TTC549 (cell line): ENCODE data around the gene INAVA.
A peak's percentile ranks its signal among the peaks of the same experiment; 100 is the strongest.
"Not testable (repeated sequence)": the region's sequence is repeated elsewhere in the genome, so short reads cannot be mapped to it uniquely, and the experiment has no call there.

ENCODE experiments used
- FAIRE-seq: peaks from 2 replicates; lab custom pipeline; 2012; peaks lifted over from hg19 to GRCh38; lab: Jason Lieb, UNC

The INAVA gene

DNA sequence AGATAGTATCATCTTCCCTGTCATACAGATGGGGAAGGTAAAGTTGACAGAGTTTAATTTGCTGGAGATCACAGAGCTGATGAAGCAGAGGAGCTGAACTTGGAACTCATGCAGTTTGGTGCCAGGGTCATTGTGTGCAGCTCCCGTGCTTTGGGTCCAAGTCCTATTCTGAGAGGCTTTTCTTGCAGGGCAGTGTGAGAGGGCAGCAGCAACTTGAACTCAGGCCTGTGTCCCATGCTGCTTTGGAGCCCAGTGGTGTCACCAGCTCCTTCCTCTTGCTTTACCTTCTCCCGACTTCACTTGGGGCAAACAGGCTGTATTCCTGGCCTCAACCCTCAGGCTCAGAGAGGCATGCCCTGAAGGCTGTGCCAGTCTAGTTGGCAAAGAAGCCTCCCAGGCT is 24.7 kb downstream of the INAVA start:
- no peak for FAIRE-seq

DNA sequence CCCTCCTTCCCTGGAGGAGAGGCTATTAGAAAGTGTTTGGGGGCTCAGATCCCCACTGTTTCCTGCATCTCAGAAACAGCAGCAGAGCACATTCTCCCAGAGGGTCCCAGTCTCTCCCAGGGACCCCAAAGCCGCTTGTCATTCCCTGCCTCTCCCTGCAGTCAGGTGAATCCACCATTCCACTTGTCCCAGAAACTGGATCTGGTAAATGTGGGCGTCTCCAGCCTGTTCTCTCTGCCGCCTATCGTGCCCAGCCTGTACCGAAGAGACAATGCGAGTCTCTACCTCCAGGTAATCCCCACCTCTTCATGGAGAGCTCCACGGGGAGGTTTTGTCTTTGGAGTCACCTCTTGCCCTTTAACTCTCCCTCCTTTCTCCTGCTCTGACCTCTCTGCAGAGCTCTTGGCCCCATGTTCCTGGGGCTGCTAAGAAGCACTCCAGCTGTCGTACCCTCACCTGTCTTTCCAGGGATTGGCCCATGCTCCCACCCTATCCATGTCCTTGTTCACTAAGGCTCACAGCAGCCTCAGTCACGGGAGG is 26.9 kb downstream of the INAVA start:
- no peak for FAIRE-seq

DNA sequence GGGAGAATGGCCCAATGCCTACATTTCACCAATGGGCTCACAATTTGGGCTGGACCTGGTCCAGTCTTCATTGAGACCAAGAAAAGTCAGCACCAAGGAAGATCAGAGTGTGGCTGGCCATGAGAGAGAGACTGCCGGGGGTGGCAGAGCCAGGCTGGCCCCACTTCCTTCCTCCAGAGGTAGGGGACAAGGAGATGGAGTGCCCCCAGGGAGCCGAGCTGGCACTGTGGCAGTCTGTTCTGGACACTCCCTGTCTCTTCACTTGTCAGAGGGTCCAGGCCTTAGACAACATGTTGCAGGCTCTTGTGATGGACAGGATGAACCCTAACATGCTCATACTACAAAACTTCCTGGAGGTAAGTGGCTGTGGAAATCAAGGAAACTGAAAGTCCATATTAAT is 27.7 kb downstream of the INAVA start:
- FAIRE-seq, result no peak

DNA sequence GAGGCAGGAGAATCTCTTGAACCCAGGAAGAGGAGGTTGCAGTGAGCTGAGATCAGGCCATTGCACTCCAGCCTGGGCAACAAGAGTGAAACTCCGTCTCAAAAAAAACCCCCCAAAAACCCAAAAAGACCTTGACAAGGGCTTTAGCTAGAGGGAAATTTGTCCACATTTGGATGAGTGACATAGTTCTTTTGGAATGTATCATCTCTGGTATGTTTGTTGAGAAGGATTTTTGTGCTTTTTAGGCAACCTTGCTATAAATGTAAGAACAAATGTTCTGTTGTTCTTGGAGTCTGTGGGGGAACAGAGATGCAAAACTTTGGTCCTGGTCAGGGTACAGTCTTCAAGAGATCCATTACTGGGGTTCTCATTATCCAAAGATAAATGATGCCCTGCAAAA is 28.9 kb downstream of the INAVA start:
- FAIRE-seq, result no peak

DNA sequence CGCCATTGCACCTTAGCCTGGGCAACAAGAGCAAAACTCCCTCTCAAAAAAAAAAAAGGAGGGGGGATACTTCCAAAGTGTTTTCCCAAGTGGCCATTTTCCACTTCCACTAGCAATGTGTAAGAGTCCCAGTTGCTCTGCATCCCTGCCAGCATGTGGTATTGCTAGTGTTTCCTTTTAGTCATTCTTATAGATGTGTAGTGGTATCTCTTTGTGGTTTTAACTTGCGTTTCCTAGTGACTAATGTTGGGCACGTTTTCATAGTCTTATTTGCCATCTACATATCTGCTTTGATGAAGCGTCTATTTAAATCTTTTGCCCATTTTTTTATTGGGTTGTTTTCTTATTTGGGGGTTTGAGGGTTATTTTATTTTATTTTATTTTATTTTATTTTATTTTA is 31.1 kb downstream of the INAVA start:
- peak; percentile 34 for FAIRE-seq

DNA sequence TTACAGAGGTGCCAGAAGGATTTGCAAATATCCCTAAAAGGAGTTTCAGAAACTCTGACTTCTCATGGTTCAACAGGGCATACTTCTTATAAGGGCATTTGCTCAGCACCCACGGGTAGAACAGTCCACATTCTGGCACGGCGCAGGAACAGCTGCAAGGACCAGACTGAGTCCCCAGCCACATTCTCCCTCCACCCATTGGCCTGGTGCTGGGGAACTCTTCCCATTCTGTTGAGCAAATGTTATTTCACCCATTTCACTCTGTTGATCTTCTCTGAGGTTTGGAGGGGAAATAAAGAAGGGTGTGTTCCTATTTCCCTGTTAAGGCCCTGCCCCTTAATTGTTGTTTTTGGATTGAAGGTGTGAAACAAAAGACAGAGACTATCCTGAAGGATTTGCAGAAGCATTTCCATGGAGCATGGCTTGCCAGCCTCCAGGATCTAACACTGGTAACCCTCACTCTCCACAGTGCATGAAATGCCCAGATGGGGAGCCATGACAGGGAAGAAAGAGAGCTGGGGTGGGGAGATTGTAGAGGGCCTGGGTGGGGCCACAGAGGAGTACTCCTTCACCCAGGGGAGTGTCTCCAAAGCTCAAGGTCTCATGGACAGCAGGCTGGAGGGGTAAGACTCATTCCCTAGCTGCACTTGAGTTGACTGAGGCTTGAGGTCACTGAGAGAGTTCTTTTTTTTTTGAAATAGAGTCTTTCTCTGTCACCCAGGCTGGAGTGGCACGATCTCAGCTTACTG is 35.0 kb downstream of the INAVA start:
- no peak for FAIRE-seq

DNA sequence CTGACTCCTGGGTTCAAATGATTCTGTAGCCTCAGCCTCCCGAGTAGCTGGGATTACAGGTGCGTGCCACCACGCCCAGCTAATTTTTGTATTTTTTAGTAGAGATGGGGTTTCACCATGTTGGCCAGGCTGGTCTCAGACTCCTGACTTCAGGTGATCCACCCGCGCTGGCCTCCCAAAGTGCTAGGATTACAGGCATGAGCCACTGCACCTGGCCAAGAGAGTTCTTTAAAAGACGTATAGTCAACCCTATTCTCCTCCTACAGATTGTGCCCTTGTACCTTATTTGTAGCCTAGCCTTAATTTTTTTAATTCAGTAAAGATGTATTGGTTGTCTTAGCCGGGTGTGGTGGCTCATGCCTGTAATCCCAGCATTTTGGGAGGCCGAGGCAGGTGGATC is 35.6 kb downstream of the INAVA start:
- FAIRE-seq, result not testable (repeated sequence)

DNA sequence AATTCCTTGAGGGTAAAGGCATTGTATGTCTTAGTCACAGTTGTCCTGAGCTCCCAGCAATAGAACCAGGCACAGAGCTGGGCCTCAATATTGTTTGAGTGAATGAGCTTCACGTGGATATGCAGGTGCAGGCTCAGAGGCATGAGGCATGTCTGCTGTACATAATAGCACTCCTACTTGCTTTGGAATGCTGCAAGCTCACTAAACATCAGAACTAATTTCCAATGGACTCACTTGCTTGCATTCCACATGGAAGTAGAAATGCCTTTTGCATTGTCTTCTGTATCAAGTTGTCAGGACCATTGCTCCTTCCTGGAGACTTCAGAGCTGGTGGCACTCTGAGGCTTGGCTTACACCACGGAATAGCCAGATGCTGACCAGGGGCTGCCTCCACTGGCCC is 37.1 kb downstream of the INAVA start:
- FAIRE-seq, result no peak

DNA sequence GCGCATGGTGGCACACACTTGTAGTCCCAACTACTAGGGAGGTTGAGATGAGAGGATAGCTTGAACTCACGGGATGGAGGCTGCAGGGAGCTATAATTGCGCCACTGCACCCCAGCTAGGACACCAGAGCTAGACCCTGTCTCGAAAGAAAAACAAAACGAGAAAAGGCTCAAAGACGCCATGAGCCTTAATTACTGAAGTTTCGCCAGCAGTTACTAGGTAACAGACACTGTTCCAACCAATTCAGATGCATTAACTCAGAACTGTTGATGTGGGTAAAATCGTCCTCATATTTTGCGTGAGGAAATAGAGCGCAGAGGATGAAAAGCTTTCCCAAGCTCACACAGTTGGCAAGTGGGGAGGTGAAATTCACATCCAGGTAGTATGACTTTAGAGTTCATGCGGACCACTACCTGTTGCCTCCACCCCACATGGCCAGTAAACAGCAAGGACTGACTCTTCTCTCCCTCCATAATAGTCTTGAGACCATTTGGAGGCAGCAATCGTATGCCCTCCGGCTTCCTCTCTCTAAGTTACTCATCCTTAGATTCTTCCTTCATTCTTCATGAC is 40.1 kb downstream of the INAVA start:
- no peak for FAIRE-seq

DNA sequence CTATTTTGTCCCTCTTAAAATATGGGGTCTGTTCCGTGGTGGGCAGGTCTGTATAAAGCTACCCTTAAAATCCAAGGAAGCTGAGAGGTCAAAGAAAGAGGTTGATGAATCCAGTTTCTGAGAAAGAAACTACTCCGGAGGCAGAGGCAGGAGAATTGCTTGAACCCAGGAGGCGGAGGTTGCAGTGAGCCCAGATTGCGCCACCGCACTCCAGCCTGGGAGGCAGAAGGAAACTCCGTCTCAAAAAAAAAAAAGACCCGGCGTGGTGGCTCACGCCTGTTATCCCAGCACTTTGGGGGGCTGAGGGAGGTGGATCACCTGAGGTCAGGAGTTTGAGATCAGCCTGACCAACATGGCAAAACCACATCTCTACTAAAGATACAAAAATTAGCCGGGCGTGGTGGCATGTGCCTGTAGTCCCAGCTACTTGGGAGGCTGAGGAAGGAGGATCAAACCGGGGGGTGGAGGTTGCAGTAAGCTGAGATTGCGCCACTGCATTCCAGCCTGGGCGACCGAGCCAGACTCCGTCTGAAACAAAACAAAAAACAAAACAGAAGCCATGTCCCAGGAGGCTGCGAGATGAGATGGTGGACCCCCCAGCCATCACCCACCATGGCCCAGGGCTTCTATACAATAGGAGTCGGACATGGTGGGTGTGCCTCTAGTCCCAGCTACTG is 40.7 kb downstream of the INAVA start:
- not testable (repeated sequence) for FAIRE-seq

DNA sequence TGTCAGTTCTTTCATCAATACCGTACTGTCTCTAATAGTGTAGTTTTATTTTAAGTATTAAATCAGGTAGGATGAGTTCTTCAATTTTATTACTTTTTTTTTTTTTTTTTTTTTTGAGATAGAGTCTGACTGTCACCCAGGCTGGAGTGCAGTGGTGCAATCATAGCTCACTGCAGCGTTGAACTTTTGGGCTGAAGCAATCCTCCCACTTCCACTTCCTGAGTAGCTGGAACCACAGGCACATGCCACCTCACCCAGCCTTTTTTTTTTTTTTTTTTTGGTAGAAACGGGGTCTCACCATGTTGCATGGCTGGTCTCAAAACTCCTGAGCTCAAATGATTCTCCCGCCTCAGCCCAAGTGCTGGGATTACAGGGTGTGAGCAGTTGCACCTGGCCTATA is 44.3 kb downstream of the INAVA start:
- FAIRE-seq, result no peak

DNA sequence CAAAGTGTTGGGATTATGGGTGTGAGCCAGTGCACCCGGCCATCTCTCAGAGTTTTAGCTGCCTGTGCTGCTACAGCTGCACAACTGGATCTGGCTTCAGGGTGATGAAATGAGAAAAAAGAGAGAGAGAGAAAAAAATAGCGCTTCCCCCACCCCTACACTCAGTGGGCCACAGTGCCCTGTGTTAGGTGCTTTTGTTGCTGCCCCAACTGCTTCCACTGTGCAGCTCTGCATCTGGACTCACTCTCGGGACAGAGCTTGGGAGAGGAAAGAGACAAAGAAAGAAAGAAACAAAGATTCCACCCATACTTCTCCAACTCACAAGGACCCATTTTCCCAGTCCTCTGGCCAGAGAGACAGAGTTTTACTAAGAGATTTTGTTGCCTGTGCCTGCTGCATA is 50.4 kb downstream of the INAVA start:
- no peak for FAIRE-seq

DNA sequence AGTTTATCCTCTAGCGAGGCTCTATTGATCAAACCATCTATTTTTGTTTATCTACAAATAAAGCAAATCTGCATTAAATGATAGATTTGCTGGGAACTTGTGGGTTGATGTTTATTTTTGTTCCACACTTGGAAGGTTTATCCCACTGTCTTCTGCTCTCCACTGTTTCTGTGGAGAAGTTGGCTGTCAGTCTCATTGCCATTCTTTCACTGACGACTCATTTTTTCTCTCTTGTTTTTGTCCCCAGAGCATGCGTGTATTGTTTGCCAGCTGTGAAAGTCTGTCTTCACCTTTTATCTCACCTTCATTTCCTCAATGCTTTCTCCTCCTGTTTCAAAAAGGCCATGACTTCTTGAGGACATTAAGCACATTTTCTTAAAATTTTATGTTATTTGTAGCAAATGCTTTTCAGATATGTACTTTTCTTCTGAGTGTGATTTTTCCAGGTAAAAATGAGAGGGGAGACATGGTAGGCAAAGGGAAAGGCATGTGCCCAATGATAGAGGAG is 52.4 kb downstream of the INAVA start:
- FAIRE-seq, result no peak

DNA sequence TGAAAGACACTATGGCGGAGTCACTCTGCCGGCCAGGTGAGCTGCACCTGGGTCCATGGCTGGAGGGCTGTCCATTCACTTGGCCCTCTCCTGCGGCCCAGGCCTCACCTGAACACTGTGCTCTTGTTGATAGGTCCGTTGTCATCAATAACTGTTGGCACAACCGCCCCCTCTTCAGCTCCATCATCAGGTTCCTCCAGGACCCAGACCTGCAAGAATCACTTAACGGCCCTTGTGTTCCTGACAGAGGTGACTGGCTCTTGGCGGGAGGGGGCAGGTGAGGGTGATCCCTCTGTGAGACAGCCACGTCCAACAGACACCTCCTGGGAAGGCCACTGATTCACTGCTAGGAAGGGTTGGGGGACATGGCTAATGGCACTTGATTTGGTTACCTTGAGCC is 54.9 kb downstream of the INAVA start:
- no peak for FAIRE-seq

DNA sequence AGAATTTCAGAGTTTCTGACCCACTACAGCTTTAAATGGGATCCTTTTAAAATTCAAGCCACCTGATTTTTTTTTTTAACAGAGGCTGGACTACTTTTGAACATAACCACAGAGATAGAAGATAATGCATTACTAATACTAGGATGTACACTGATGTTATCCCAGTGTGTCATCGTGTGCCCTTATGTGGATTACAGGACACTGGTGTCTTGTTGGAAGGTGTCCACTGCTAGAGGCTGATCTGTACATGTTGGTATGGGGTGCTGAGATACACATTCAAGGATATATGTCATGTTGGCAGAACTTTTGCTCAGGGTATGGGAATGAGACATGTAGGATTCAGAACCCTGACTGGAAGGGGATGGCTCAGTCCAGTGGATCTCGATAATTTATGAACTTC is 56.3 kb downstream of the INAVA start:
- no peak for FAIRE-seq

DNA sequence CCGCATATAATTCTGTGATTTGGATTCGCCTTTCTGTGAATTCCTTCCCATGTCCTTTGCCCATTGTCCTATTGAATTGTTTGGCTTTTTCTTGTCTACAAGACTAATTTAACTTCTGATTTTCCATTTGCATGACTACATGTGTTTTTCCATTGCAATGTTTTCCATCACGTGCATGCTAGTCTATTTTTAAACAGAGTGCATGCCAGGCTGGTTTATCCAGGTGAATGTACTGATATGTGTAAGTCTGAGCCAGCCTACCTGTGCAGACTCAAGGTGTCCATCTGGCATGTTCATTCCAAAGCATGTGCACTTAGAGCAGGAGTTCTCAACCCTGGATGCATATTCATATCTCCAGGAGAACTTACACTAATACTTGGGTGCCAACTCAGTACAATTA is 59.7 kb downstream of the INAVA start:
- no peak for FAIRE-seq

DNA sequence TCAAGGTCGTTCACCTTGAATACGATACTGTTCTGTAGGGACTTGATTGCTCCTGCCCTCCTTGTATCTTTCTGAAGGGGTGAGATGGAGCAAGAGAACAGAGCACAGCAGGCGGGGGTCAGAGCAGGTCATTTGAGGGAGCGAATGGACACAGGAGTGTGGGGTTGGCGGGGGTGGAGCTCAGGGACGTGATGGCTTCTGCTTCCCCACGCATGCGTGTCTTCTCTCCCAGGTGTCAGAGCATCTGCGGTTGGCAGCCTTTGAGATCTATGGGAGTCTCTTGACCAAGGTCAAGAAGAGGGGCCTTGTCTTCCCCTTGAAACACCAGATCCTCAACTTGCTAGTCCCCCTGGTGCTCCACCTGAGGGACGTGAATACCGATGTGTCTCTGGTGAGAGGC is 63.9 kb downstream of the INAVA start:
- FAIRE-seq, result no peak

DNA sequence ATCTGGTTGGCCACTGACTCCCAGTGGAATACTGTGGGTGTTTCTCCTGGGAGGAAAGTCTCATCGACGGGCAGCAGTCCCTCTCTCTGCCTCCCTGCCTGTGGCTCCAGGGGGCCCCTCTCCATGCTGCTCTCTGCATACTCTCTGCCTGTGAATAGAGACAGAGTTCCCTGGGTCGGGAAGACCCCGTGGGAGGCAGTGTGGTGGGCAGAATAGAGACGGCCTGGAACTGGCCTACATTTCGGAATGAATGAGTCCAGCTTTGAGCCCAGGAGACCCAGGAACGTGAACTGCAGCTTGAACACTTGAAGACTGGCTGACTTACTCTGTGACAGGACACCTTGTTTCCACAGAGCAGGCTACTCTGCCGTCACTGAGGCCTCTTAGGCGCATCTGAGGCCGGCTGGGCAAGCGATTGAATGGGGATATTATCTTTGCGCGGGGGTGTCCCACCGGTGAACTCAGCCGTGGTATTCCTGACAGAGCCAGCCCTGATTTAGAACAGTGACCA is 64.8 kb downstream of the INAVA start:
- FAIRE-seq, result no peak

DNA sequence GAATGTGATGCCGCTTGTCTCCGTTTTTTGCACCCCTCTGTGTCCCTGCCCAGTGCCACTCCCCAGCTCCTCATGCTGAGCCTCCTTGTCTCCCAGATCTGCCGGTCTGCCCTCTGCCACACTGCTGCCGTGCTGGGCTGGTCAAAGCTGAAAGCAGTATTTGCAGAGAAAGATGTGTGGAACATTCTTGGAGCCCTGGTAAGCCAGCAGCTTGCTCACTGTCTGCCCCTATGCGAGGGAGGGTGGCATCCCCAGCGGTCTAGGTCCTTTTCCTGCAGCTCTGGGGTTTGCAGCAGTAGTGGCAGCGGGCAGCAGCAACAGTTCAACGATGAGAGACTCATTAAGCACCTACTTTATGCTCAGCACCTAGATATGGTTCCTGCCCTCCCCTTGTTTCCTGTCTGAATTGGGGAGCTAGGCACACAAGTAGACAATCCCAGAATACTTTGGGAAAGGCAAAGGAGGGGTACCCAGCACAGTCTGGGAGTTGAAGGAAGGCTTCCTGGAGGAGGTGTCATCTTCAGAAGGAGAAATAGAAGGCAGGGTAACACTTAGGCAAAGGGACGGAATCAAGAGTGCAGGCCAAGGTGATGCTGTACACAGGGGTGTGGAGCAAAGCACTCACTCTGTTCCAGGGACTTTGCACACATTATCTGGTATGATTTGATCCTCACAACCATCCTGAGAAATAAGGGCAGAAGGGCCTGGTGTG is 65.7 kb downstream of the INAVA start:
- FAIRE-seq, result no peak

DNA sequence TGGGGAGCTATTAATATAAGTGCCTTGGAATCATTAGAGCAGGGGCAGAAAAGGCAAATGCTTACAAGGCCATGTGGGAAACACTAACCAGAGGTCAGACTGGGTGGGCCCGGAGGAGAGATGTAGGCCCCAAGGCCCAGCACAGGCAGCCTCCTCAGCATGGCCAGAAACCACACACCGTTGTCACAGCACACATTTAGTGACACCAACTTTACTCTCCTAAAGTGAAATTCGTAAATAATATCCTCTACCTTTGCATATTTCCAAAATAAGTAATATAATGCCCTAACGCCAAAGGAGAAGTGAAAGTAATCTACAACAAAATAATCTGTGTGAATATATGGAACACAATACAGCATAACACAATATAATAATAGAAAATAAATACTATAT is 66.2 kb downstream of the INAVA start:
- FAIRE-seq, result no peak

DNA sequence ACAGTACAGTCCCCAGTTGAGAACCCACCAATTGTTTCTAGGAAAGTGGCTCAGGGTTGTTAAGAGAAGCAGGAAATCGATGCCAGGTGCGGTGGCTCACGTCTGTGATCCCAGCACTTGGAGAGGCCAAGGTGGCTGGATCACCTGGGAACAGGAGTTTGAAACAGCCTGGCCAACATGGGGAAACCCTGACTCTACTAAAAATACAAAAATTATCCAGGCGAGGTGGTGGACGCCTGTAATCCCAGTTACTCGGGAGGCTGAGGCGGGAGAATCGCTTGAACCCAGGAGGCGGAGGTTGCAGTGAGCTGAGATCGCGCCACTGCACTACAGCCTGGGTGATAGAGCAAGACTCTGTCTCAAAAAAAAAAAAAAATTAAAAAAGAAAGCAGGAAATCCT is 67.5 kb downstream of the INAVA start:
- FAIRE-seq, result not testable (repeated sequence)

DNA sequence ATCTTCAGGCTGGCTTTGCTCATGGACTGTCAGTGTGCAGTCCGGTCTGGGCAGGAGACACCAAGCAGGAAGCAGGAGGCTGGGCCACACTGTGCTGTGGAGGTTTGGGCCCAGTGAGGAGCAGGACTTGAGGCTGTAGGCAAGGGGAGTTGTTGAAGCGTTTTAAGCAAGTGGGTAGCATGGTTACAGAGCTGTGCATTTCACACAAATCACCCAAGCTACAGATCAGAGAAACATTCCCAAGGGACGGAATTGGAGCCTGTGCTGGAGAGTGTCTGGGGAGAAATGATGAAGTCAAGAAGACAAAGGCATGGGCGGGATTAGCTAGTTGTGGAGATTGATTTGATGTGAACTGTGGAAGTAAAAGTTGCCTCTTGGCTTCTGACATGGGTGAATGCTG is 67.9 kb downstream of the INAVA start:
- no peak for FAIRE-seq

DNA sequence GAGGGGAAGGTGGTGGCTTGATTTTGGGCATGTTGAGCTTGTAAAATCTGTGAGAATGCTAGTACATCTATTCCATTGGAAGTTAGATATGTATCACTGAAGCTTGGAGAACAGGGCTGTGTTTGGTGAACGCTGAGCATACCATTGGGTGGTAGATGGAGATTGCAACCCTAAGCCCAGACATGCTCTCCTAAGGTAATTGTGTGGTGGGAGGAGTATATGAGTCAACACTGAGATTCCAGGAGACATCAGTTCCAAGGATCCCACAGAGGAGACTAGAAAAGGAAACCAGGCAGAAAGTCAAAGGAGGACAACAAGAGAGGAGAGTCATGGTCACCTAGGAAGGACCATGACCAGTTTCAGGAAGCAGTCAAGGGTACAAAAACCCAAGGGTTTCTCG is 68.4 kb downstream of the INAVA start:
- no peak for FAIRE-seq
